ENCODE measurements around the gene KIF2A.

The KIF2A gene

GRCh38 chr5:62305715-62306322 is at the start of gene KIF2A:
TSS of gene KIF2A (plus strand) at chr5:62306206. CDS start at chr5:62306473, 267 bp downstream.
- peak; percentile 79 for DNase-seq

DNA sequence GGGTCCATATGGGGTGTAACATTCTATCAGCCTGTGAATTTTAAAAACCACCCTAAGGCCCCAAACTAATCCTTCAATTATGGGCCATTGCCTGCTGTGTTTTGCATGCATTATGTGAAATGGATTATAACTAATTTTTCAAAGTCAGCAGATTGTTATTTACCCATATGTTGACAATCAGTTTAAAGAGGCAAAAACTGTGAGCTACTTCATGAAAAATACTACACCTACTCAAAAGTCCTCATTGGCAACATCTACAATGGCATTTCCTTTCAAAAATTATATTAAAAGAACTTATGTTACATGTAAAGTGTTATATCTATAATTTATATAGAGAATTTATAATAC is 49.0 kb upstream of the KIF2A start:
- DNase-seq = no peak

DNA sequence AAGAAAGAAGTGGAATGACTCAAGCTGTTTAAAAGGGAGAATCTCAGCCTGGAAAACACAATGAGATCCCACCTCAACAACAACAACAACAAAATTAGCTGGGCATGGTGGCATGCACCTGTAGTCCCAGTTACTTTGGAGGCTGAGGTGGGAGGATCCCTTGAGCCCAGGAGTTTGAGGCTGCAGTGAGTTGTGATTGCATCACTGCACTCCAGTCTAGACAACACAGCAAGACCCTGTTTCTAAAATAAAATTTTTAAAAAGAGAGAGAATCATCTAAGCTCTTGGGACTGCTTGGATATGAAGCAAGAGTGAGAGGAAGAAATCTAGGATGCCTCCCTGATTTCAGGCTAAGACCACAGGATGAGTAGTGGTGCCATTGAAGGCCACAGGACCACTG is 47.4 kb upstream of the KIF2A start:
- no peak for DNase-seq

DNA sequence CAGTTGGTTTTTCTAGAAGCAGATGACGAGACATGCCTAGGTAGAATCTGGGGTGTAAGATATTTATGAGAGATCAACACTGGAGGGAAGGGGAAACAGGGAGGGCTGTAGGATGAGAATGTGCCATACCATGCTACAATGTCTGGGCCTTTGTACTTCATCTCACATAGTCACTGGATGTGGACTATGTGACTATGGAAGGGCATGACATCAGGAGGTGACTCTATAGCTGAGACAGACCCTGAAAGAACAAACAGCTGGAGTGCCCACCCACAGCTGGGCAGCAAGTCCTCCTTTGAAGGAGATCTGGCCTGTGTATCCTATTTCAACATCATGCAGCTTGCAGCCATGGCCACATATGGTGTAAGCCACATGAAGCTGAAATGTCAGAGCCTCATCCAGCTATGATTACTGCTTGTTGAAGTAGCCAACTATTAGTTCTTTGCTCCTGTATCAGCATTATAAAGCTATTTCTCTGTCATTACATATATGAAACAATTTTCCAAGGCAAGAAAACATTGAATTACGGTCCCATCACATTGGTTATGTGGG is 46.2 kb upstream of the KIF2A start:
- DNase-seq = no peak

DNA sequence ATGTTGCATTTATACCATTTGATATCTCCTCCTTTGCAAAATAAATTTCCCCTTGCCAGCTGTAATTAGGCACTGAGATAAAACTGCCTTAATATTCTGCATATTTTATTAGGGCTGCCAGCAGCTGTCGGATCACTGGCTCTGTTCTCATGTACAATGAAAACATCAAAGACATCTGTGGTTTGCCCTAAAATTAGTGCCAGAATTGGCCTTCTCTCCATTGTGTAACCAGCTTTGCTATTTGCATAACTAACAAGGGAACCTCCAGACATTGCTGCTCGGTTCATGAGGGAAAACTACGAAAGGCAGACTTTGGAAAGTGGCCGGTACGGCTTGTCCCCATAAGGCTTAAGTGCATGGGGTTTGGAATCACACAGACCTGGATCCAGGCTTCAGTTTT is 45.5 kb upstream of the KIF2A start:
- no peak for DNase-seq

DNA sequence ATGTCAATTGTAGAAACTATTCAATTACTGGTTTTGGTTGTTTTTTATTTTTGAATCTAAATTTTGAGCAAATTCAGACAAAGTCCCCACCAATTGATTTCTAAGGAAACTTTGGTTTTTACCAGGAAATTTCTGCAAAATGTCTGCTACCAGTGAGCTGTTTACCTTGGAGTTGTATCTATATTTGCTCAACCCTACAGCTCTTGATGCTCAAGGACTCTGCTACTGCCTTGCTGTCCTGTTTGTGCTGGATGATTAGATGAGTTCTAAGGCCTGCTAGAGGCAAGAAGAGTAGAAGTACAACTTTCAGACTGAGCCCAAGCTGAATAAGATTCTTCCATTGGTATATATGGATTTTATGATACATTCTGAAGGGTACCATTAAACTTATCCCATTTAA is 42.6 kb upstream of the KIF2A start:
- DNase-seq = no peak

GRCh38 chr5:62265648-62266112 is 40.3 kb upstream of the KIF2A start:
- DNase-seq = no peak

DNA sequence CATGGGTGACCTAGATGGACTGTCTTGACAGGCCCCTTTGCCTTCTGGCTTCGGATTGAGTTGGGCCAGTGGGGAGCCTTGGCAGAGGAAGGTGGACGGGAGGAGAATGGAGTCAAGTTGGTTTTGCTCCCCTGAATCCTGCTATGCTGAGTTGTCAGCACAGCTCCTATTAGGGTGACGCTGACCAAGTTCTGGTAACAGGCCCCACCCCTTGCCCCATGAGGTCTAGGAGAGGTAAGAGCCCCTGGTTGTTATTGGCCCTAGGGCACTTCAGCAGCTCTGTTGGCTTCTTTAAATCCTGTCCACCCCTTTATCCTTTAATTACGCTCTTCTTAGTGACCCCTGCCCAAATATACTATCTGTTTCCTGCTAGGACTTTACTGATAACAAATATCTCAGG is 39.4 kb upstream of the KIF2A start:
- DNase-seq = no peak

GRCh38 chr5:62268234-62268633 is 37.8 kb upstream of the KIF2A start:
- no peak for DNase-seq

DNA sequence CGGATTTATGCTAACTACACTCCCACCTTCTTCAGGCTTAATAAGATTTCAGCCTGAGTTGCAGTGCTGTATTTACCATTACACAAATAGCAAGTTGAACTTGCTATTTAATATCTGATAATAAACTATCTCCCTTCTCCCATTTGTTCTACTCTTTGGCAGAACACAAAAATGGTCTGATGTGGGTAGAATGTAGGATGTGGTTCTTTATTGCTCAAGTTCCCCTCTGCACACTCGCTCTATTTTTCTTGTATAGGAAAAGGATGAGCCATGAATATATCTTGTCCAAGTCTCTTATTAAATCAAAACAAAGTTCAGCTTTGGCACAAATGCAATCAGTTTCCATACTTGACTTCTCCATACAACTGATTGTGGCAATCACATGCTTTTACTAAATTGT is 37.2 kb upstream of the KIF2A start:
- no peak for DNase-seq

DNA sequence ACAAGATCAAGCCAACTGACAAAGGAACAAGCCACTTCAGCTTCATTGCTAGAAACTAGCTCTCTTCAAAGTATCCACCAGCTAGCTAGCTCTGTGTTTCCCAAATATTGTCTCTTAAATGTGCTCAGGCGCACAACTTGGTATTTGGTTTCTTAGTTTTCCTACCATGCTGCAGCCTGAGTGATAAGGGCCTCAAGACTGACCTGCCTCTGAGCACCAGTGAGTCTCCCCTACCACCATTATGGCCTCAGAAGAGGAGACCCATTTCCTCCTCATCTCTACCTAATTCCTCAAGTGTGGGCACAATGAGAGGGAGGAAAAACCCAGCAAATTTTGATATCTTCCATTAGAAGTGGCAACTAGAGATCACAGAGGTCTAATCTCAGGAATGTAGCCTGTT is 34.6 kb upstream of the KIF2A start:
- no peak for DNase-seq

DNA sequence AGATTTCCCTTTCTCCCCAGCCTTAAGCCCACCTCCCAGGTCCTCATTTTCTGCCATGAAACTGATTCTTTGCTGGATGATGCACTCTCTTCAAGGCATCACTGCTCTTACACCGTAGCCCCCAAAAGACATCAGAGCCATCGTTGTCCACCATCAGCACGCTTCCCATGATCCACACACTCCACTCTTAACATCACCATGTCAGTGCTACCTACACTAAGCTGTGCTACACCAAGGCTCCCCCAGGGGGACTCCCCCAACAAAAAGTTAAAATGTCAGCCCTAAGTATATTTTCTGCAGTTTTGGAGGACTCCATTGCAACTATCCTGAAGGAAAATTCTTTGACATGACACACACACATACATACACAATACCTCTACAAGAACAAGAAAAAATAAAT is 34.1 kb upstream of the KIF2A start:
- DNase-seq = no peak

GRCh38 chr5:62273687-62274086 is 32.3 kb upstream of the KIF2A start:
- DNase-seq = no peak

DNA sequence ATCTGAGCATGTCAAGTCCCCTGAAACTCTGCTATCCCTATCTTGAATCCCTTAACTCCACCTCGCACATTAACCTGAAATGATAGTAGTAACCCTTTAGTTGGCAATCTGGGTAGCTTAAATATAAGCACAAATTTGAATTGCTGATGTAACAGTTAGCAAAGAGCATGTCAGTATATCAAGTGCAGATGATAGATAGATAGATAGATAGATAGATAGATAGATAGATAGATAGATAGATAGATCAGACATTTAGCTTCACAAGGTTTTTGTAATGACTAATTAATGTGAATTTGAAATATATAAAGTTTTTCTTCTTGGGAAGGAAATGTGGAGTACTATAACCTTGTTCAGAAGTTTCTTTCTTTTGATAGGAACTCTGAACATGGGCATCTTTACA is 30.4 kb upstream of the KIF2A start:
- DNase-seq = no peak

DNA sequence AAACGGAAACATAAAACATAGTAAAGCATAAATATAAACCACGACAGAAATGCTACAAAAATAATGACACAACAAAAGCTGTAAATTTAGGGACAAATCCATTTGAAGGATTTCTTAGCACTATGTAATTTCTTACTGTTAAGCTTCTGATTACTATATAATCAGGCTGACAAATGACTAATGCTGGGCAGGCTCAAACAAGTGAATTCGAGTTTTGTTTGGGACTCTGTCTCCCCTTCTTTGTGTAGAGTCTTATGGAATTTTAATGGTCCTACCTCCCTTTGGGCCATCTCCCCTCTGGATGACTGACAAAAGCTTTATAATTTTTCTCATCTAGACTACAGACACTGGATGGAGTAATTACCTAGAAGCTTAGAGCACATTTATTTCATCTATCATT is 24.6 kb upstream of the KIF2A start:
- DNase-seq = no peak

DNA sequence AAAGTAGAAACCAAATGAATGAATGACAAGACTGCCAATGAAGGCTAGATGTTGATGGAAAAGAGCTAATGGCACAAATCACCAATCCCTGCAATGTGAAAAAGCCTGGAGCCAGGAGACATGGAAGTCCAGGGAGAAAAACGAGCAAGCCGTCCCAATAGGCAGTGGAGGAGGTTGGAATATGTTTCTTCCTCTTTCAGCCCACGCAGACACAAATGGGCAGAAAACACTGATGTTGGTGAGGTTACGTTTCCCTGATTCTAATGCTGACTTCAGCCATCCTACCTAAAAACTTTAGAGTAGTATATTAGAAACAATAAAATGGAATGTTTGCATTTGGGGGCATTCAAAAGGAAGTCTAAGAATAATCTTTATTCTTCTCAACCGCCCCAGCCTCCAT is 23.9 kb upstream of the KIF2A start:
- DNase-seq = no peak

DNA sequence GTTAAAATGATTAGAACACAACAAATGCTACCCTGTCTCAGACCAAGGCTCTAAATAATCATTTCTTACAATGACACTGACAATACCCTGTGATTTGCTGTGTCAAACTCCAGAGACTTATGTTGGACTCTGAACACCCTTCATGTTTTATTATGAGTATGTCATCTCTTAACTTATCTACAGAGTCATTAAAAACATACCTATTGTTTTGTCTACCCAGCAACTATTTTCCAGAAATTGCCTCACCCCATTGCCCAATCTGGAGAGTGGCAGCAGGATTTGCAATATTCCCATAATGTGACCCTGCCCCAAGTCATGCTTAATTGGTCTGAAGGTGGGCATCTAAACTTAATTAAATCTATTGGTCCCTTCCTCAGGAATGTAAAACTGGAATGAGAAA is 23.0 kb upstream of the KIF2A start:
- no peak for DNase-seq

GRCh38 chr5:62283861-62284260 is 22.1 kb upstream of the KIF2A start:
- no peak for DNase-seq

DNA sequence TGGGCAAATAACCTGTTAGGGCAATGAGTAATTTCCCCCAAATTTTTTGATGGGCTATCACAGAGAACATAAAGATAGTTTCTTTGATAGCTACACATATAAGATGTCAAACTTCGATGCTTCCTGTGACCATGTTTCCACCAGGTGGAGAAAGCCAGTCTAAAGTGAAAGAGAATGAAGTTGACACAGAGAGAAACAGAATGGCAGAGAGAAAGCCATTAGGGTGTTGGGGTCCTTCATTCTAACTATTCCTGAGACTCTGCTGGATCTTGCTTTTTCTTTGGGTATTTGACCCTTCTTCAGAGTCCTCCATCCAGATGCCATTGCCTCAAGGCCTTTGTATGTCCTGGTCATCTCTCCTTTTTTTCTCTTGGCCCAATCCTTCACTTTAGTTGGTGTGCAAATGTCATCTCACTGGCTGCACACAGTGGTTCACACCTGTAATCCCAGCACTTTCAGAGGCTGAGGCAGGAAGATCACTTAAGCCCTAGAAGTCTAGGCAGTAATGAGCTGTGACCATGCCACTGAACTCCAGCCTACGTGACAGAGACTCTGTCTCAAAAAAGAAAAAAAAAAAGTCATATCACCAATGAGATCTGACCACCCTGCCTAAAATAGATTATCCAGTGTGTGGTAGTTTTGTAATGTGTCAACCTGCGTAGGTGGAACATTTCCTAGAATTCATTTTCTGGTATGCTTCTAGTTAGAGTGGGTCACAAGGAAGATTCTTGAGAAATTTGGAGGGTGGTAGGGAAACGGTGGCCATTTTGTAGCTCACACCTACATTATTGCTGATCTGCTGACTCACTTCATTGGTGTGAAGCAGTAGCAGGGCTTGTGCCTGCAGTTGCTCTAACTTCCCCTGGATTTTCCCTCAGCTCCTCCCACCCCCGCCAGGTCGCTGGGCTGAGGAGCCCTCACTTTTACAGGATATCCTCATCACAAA is 20.8 kb upstream of the KIF2A start:
- no peak for DNase-seq

GRCh38 chr5:62286834-62287233 is 19.2 kb upstream of the KIF2A start:
- DNase-seq = no peak

DNA sequence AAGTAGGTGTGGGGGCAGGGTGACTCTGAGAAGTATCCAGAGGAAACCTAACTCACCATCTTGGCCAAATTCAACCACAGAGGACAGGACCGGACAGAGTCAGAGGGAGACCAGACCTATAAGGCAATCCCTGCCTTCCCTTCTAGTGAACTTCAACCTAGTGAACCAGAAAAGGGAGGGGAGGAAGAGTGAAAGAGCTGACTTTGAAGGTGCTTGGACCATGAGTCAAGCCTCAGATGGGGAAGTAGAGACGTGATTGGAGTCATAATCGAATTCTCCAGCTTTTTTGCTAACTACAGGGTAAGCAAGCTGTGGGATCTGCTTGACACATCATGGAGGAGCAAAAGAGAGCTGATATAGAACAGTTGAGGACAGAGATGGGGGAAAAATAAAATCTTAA is 18.8 kb upstream of the KIF2A start:
- no peak for DNase-seq

DNA sequence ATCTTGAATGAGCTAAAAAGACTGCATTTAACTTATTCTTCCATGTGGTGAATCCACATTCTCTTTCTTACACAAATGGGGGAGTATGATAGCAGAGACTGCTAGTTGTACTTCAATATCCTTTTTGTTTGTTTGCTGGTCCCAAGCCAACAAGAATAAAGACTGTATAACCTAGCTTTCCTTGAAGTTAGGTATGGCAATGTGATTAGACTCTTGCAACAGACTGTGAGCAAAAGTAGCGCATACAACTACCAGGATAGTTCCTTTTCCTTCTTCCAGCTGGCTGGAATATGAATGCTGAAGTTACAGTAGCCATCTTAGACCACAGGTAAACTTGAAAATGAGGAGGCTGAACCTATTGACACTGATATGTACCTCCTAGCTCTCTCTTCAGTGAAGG is 17.9 kb upstream of the KIF2A start:
- no peak for DNase-seq

DNA sequence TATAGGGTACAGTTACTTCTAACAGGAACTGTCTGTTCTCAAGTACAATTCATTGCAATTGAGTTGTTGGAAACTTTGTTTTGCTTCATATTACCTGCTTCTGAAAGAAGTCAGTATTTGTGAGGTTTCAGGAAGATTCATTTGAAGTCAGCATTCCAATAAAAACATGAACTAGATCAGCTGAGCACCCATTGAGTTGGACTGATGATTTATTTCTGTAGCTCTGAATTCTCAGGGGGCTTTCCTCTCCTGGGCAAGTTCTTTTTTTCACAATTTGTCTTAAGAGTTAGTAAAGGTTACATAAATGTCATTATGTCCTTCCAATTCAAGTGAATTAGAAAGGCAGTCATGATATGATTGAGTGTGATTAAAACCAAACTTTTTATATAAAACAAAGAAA is 16.2 kb upstream of the KIF2A start:
- no peak for DNase-seq

DNA sequence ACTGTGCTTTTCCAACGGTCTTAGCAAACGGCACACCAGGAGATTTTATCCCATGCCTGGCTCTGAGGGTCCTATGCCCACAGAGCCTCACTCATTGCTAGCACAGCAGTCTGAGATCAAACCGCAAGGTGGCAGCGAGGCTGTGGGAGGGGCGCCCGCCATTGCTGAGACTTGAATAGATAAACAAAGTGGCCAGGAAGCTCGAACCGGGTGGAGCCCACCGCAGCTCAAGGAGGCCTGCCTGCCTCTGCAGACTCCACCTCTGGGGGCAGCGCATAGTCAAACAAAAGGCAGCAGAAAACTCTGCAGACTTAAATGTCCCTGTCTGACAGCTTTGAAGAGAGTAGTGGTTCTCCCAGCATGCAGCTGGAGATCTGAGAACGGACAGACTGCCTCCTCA is 14.2 kb upstream of the KIF2A start:
- DNase-seq = peak; percentile 32
